Esophagus squamous epithelium (tissue), 5 donors: Measurements from ENCODE around the gene CCT4. TPM values are rescaled to one million over a fixed set of nuclear protein-coding genes. Genes with fewer than 3 reads are reported as not detected.
"Not testable (repeated sequence)": the region's sequence is repeated elsewhere in the genome, so short reads cannot be mapped to it uniquely, and the experiment has no call there.

Experiments used
- DNase-seq: peaks from one replicate; lab custom pipeline; 2025; lab: John Stamatoyannopoulos, UW
- H3K27ac ChIP-seq, 4 donors: fragments of 200-600 bp; sonication (generic); one replicate each; pipeline ENCODE4 v1.5.1; 2016 to 2019; ENCODE audit warnings: mild to moderate bottlenecking in 1 of 4
- H3K27me3 ChIP-seq, 4 donors: fragments of 200-600 bp; sonication (generic); 1 replicate in 3 of 4; 2 replicates in 1 of 4; pipeline versions ENCODE4 v1.5.1 to v1.6.0; 2017 to 2021; ENCODE audit warnings: antibody characterized with exemption in 1 of 4
- H3K36me3 ChIP-seq, 3 donors: fragments of 200-600 bp; sonication (generic); one replicate each; pipeline ENCODE4 v1.5.1; 2016 to 2019
- H3K4me1 ChIP-seq, 3 donors: fragments of 200-600 bp; sonication (generic); one replicate each; pipeline ENCODE4 v1.5.1; 2017 to 2019
- H3K4me3 ChIP-seq, 4 donors: fragments of 200-600 bp; sonication (generic); 1 replicate in 3 of 4; 2 replicates in 1 of 4; pipeline ENCODE4 v1.5.1; 2016 to 2019; ENCODE audit warnings: mild to moderate bottlenecking in 2 of 4, moderate library complexity in 1 of 4
- H3K9me3 ChIP-seq, 3 donors: fragments of 200-600 bp; sonication (generic); one replicate each; pipeline ENCODE4 v1.5.1; 2016 to 2019
- CTCF ChIP-seq, 6 experiments: fragments of 450-650 bp in 4 of 6; fragments of 200-600 bp in 2 of 6; sonication (generic) in 2 of 6; IDR thresholded peaks; one replicate each; pipeline ENCODE4 v1.5.1; 2016 to 2019; ENCODE audit warnings: antibody characterized with exemption in 6 of 6, mild to moderate bottlenecking in 4 of 6, moderate library complexity in 4 of 6
- POLR2A ChIP-seq, 4 donors: fragments of 450-650 bp; IDR thresholded peaks; one replicate each; pipeline ENCODE4 v1.6.1; 2017; ENCODE audit warnings: antibody characterized with exemption in 4 of 4, mild to moderate bottlenecking in 4 of 4, moderate library complexity in 3 of 4
- WGBS, 2 donors: methylation state at CpG; one replicate each; pipeline ENCODE4 v1.1.5; 2018; 5-methylcytosine and 5-hydroxymethylcytosine counted together
- intact Hi-C: fragments of 100-400 bp; cut with DNase I; formaldehyde crosslinking; loops from one replicate; pipeline ENCODE4 v1.15.0; 2022
- total RNA-seq, 4 donors: library from RNA; depleted of rRNA; stranded (reverse); fragments of >200 nt; gene quantifications; one replicate each; pipeline ENCODE4 v1.1.0, GENCODE V29; 2016
- donor health status: DM: yes; HTN: yes; CAD: no.

Gene CCT4
- total RNA-seq, 4 donors from 2014 or later = 59.3 to 126 (median 95.5) TPM

- 43 to 52% methylated on average over 3 of the region's 3 CpGs for WGBS, 2 donors
- intact Hi-C loops = no loop called here
- H3K9me3 ChIP-seq = no peaks in the 10 kb centered on the region
- TF ChIP-seq CTCF (IDR thresholded peaks at IDR 0.05) = no peak
- TF ChIP-seq POLR2A (IDR thresholded peaks at IDR 0.05) = no peak
- H3K27ac ChIP-seq = no peak overlapping the region
- no peak for DNase-seq
- peaks cover 12 to 98% (median 67%) of the 10 kb centered on the region in 3 donors for H3K36me3 ChIP-seq
- H3K4me1 ChIP-seq = no peaks in the 10 kb centered on the region
- no peak overlapping the region for H3K4me3 ChIP-seq
- no peaks in the 10 kb centered on the region for H3K27me3 ChIP-seq
Measured at GRCh38 chr2:61878761-61879160, 9.7 kb downstream of the CCT4 start.

GRCh38 chr2:61877571-61878245, 10.7 kb downstream of the CCT4 start:
- no peak overlapping the region for H3K4me3 ChIP-seq
- no peaks in the 10 kb centered on the region for H3K4me1 ChIP-seq
- DNase-seq = no peak
- no peaks in the 10 kb centered on the region for H3K27me3 ChIP-seq
- H3K36me3 ChIP-seq = peaks cover 5 to 98% (median 61%) of the 10 kb centered on the region in 3 donors
- no peak overlapping the region for H3K27ac ChIP-seq
- no peak for TF ChIP-seq POLR2A (IDR thresholded peaks at IDR 0.05)
- TF ChIP-seq CTCF (IDR thresholded peaks at IDR 0.05) = no peak
- 92 to 93% methylated on average over 4 of the region's 4 CpGs for WGBS, 2 donors
- no peaks in the 10 kb centered on the region for H3K9me3 ChIP-seq
- intact Hi-C loops = no loop called here

GRCh38 chr2:61876400-61876799, 12.1 kb downstream of the CCT4 start:
- H3K27me3 ChIP-seq = no peaks in the 10 kb centered on the region
- TF ChIP-seq POLR2A (IDR thresholded peaks at IDR 0.05) (no peak), CTCF (IDR thresholded peaks at IDR 0.05) (no peak)

GRCh38 chr2:61866482-61867089, 21.9 kb downstream of the CCT4 start:
- H3K9me3 ChIP-seq, H3K27me3 ChIP-seq, DNase-seq, H3K27ac ChIP-seq, H3K4me1 ChIP-seq, H3K4me3 ChIP-seq, intact Hi-C loops: not testable (repeated sequence)
- WGBS, 2 donors = 94 to 97% methylated on average over 14 of the region's 14 CpGs
- H3K36me3 ChIP-seq = peaks cover 13 to 79% (median 27%) of the 10 kb centered on the region in 3 donors

More at GRCh38 chr2:61876400-61876799, 12.1 kb downstream of the CCT4 start:
- intact Hi-C loops = no loop called here
- WGBS, 2 donors = 83 to 95% methylated on average over 1 of the region's 1 CpG
- DNase-seq = no peak
- Histone ChIP-seq H3K36me3 (peaks cover 5 to 98% (median 59%) of the 10 kb centered on the region in 3 donors), H3K4me1 (no peaks in the 10 kb centered on the region), H3K4me3 (no peak overlapping the region), H3K9me3 (no peaks in the 10 kb centered on the region), H3K27ac (no peak overlapping the region)

- Histone ChIP-seq H3K4me3 (no peak overlapping the region), H3K27me3 (no peaks in the 10 kb centered on the region), H3K9me3 (no peaks in the 10 kb centered on the region), H3K36me3 (peaks cover 0 to 34% (median 4%) of the 10 kb centered on the region in 3 donors), H3K27ac (no peak overlapping the region), H3K4me1 (no peaks in the 10 kb centered on the region)
- 84 to 95% methylated on average over 5 of the region's 5 CpGs for WGBS, 2 donors
- DNase-seq = no peak
- no peak for TF ChIP-seq POLR2A (IDR thresholded peaks at IDR 0.05)
- no peak for TF ChIP-seq CTCF (IDR thresholded peaks at IDR 0.05)
- intact Hi-C loops = no loop called here
Measured at GRCh38 chr2:61862085-61862484, 26.4 kb downstream of the CCT4 start.
